ENCODE results near the gene RHBDL3.

GRCh38 chr17:32285746-32286517 is 20.3 kb downstream of the RHBDL3 start:
- TF ChIP-seq CTCF (IDR thresholded peaks at IDR 0.05) = no peak
- no peak for TF ChIP-seq POLR2A (IDR thresholded peaks at IDR 0.05)
